ENCODE results near the gene ISOC2.

ISOC2 gene

DNA sequence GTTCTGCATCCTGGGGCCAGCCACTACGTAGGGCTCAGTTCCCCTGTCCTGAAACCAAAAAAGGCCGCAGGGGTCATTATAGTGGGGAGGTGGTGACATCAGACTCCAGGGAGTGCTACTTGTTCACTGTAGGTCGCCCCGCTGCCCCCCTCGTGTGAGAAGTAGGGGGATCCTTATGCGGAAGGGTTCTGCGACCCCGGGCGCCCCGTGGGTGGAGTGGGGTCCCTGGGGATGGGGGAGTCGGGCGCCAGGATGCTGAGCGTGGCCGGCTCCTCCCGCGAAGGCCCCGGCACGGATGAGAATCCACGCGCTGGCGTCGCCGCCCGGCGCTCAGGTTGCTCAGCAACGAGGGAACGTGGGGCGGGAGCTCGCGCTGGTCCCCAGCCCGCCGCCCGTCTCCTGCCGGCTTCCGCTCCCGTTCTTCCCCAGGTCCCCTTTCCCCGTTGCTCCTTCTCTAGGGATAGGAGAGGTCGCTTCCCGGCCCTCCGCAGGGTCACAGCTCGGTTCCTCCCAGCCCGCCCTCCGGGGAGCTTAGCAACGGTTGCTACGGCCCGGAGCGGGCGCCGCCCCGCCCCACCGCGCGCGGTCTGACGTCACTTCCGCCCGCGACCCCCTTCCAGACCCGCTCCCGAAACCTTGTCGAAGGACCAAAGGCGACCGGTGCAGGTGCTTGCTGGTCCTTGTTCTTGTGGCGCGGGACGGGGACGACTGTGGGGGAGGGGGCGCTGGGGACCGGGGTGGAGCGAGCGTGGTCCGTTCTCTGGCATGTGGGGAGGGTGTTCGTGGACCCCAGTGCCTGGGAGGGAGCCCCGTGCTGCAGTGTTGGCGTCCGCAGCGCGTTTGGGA, 23.4 kb upstream of the ISOC2 start, which contains the start of gene NAT14:
TSS of gene NAT14 (plus strand) at position 596 of the 846 bp plus-strand sequence. CDS start 521 bp downstream, outside the sequence.
- FAIRE-seq (no peak), DNase-seq (ENCODE audit: insufficient read length, low spot score) (peak; percentile 98)
- TF ChIP-seq, protein P1, sequence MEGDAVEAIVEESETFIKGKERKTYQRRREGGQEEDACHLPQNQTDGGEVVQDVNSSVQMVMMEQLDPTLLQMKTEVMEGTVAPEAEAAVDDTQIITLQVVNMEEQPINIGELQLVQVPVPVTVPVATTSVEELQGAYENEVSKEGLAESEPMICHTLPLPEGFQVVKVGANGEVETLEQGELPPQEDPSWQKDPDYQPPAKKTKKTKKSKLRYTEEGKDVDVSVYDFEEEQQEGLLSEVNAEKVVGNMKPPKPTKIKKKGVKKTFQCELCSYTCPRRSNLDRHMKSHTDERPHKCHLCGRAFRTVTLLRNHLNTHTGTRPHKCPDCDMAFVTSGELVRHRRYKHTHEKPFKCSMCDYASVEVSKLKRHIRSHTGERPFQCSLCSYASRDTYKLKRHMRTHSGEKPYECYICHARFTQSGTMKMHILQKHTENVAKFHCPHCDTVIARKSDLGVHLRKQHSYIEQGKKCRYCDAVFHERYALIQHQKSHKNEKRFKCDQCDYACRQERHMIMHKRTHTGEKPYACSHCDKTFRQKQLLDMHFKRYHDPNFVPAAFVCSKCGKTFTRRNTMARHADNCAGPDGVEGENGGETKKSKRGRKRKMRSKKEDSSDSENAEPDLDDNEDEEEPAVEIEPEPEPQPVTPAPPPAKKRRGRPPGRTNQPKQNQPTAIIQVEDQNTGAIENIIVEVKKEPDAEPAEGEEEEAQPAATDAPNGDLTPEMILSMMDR (IDR thresholded peaks at IDR 0.05; ENCODE audit: insufficient read depth, missing control alignments) = no peak

DNA sequence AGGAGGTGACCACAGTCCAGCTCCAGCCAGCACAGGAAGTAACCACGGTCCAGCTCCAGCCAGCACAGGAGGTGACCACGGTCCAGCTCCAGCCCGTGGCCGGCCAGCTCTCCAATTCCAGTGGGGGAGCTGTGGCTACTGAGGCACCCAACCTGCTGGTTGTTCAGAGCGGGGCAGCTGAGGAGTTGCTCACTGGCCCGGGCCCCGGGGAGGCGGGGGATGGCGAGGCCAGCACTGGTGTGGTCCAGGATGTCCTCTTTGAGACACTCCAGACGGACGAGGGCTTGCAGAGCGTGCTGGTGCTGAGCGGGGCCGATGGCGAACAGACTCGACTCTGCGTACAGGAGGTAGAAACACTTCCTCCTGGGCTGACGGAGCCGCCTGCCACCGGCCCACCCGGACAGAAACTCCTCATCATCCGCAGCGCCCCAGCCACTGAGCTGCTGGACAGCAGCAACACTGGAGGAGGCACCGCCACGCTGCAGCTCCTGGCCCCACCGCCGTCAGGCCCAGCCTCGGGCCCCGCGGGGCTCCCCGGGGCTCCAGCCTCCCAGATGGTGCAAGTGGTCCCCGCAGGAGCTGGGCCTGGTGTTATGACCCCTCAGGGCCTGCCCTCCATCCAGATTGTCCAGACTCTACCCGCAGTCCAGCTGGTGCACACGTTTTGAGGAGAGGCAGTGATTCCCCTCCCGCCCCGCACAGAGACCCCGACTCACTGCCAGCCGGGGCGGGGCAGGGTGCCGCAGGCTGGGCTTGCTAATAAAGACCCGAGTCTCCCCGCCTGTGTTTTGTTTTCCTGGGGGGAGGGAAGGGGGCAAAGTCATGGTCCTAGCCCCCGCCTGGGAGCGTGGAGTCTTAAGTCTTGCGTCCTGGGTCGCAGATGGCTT, 22.5 kb upstream of the ISOC2 start:
- DNase-seq (ENCODE audit: insufficient read length, low spot score) = no peak
- FAIRE-seq = no peak
- TF ChIP-seq, protein P1 (IDR thresholded peaks at IDR 0.05; ENCODE audit: insufficient read depth, missing control alignments) = no peak

DNA sequence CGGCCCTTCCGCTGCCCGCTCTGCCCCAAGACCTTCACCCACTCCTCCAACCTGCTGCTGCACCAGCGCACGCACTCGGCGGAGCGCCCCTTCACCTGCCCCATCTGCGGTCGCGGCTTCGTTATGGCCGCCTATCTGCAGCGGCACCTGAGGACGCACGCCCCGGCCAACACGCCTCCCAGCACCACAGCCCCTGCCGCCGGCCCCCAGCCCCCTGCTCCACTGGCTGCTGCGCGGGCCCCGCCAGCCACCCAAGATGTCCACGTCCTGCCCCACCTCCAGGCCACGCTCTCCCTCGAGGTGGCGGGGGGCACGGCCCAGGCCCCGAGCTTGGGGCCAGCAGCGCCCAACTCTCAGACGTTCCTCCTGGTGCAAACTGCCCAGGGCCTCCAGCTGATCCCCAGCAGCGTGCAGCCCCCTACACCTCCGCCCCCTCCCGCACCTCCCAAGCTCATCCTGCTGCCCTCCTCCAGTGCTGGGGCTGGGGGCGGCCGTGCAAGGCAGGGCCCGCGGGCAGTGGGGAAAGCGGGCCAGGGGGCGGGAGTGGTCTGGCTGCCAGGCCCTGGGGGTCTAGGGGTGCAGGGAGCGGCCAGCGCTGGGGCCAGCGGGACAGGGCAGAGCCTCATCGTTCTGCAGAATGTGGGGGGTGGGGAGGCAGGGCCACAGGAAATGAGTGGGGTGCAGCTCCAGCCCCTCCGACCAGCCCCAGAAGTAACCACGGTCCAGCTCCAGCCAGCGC, 21.7 kb upstream of the ISOC2 start:
- DNase-seq (ENCODE audit: insufficient read length, low spot score) (no peak), FAIRE-seq (no peak)
- TF ChIP-seq, protein P1 (IDR thresholded peaks at IDR 0.05; ENCODE audit: insufficient read depth, missing control alignments) = no peak

DNA sequence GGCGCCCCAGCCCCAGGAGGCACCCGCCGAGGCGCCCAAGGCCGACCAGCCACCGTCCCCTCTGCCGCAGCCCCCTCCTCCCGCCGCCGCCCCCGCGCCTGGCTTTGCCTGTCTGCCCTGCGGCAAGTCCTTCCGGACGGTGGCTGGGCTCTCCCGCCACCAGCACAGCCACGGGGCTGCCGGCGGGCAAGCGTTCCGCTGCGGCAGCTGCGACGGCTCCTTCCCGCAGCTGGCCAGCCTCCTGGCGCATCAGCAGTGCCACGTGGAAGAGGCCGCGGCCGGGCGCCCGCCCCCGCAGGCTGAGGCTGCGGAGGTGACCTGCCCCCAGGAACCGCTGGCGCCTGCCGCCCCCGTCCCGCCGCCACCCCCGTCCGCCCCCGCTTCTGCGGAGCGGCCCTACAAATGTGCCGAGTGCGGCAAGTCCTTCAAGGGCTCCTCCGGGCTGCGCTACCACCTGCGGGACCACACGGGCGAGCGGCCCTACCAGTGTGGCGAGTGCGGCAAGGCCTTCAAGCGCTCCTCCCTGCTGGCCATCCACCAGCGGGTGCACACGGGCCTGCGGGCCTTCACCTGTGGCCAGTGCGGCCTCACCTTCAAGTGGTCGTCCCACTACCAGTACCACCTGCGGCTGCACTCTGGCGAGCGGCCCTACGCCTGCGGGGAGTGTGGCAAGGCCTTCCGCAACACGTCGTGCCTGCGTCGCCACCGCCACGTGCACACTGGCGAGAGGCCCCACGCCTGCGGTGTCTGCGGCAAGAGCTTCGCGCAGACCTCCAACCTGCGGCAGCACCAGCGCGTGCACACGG, 20.9 kb upstream of the ISOC2 start:
- no peak for DNase-seq (ENCODE audit: insufficient read length, low spot score)
- TF ChIP-seq, protein P1 (IDR thresholded peaks at IDR 0.05; ENCODE audit: insufficient read depth, missing control alignments) = no peak
- FAIRE-seq = no peak

DNA sequence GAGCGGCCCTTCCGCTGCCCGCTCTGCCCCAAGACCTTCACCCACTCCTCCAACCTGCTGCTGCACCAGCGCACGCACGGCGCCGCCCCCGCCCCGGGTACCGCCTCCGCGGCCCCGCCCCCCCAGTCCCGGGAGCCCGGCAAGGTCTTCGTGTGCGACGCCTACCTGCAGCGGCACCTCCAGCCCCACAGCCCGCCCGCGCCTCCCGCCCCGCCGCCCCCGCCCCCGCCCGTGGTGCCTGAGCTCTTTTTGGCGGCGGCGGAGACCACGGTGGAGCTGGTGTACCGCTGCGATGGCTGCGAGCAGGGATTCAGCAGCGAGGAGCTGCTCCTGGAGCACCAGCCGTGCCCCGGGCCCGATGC, 20.3 kb upstream of the ISOC2 start:
- DNase-seq (ENCODE audit: insufficient read length, low spot score) = no peak
- FAIRE-seq = no peak
- TF ChIP-seq, protein P1 (IDR thresholded peaks at IDR 0.05; ENCODE audit: insufficient read depth, missing control alignments) = no peak

DNA sequence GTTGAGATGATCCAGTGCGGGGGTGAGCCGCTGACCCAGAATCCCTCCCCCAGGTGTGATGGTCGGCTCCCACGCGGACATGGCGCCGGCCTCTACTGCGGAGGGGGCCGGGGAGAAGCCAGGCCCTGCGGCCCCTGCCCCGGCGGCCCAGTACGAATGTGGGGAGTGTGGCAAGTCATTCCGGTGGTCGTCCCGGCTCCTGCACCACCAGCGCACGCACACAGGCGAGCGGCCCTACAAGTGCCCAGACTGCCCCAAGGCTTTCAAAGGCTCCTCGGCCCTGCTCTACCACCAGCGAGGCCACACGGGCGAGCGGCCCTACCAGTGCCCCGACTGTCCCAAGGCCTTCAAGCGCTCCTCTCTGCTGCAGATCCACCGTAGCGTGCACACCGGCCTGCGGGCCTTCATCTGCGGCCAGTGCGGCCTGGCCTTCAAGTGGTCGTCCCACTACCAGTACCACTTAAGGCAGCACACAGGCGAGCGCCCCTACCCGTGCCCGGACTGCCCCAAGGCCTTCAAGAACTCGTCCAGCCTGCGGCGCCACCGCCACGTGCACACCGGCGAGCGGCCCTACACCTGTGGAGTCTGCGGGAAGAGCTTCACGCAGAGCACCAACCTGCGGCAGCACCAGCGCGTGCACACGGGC, 19.8 kb upstream of the ISOC2 start:
- TF ChIP-seq, protein P1 (IDR thresholded peaks at IDR 0.05; ENCODE audit: insufficient read depth, missing control alignments) = no peak
- FAIRE-seq = no peak
- no peak for DNase-seq (ENCODE audit: insufficient read length, low spot score)
